ENCODE results near the gene CMTM8.

- TF ChIP-seq CTCF (IDR thresholded peaks at IDR 0.05), result no peak
- no peak for TF ChIP-seq POLR2A (IDR thresholded peaks at IDR 0.05)
- TF ChIP-seq EP300 (IDR thresholded peaks at IDR 0.05), result no peak
Observed at GRCh38 chr3:32284443-32285212, 46.1 kb downstream of the CMTM8 start.
